GM12864 (cell line): ENCODE measurements around the gene FAM163B.

ENCODE experiments used
- DNase-seq: peaks from one replicate; pipeline ENCODE4 v3.0.0-alpha.2; 2011; ENCODE audit warnings: low read depth
- H3K4me3 ChIP-seq: 2 replicates; pipeline ENCODE4 v1.5.1; 2011; ENCODE audit warnings: mild to moderate bottlenecking, low read depth, low read length, control low read depth
- TF ChIP-seq, protein P1 (sequence below): IDR thresholded peaks from 2 replicates; pipeline ENCODE4 v1.5.1; 2011; ENCODE audit warnings: low read depth, mild to moderate bottlenecking, moderate library complexity, low read length, control low read depth, inconsistent platforms; ENCODE audit errors: missing control alignments

Gene FAM163B

DNA sequence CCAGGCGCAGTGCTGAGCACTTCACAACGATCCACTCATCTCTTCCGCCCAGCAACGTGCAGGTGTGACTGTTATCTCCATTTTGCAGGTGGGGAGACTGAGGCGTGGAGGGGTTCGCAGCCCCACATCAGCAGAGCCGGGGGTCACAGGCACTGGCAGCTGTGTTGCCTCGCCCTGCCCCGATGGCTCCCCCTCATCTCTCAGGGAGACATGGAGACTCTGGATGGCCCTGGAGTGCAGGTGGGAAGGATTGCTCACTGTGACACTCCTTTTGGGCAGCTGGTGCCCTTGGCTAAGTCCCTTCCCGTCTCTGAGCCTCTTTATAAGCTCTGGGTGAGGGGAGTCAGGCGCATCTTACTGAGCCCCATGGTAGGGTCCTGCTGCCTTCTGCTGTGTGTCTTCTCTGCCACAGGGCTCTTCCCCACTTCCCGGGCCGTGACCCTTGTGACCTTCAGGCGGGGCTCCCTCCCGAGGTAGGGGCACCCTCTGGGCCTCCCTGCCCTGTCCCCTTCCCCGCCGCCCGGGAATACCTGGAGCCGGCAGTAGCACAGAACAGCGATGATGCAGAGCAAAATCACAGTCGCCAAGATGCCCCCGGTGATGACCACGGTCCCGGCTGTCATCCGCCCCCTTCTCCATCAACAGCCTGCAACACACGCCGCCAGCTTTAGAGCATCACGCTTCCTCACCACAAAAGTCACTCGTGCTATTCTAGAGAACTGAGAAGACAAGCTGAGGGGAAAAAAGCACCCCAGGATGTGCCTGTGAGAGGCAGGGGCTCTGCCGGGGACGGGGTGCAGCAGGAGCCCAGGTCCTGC lies 29.4 kb downstream of the FAM163B start:
- TF ChIP-seq, protein P1, sequence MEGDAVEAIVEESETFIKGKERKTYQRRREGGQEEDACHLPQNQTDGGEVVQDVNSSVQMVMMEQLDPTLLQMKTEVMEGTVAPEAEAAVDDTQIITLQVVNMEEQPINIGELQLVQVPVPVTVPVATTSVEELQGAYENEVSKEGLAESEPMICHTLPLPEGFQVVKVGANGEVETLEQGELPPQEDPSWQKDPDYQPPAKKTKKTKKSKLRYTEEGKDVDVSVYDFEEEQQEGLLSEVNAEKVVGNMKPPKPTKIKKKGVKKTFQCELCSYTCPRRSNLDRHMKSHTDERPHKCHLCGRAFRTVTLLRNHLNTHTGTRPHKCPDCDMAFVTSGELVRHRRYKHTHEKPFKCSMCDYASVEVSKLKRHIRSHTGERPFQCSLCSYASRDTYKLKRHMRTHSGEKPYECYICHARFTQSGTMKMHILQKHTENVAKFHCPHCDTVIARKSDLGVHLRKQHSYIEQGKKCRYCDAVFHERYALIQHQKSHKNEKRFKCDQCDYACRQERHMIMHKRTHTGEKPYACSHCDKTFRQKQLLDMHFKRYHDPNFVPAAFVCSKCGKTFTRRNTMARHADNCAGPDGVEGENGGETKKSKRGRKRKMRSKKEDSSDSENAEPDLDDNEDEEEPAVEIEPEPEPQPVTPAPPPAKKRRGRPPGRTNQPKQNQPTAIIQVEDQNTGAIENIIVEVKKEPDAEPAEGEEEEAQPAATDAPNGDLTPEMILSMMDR = no peak
- DNase-seq = no peak
- no peak overlapping the region for H3K4me3 ChIP-seq

DNA sequence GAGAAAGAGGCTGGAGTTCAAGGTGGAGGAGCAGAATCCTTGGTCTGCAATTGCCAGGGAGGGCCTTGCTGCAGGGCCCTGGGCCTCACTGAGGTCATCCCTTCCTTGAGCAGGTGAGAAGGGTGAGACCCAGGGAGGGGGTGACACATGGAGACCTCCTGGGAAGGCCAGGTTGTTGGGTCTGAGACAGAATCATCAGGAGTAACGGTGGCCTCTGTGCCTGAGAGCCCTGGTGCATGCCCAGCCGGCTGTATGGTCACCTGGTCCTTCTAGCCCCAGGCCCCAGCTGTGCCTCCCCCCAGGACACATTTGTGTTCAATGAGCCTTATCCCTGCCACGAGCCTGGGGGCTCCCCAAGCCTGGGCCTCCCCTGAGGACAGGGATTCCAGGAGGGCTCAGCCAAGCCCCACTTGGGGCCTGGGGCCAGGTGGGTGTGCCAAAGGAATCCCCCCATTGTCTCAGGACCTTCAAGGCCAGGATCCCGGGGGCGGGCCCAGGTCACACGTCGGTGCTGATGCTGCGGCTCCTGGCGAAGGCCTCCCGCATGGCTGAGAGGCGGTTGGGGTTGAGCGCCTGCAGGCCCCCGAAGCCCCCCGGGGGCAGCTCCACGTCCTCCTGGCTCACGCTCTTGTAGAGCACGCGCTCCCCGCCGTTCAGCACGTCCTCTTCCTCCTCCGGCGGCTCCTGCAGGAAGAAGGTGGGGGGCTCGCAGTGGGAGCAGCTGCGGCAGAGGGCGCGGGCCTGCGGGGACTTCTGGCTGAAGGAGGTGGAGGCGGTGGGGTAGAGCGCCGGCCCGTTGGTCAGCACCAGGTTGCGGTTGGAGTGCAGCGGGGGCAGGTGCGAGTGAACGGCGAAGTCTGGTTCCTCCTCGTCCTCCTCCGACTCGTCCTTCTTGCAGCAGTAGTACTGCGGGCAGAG lies 30.4 kb downstream of the FAM163B start:
- no peak overlapping the region for H3K4me3 ChIP-seq
- no peak for DNase-seq
- TF ChIP-seq, protein P1 = no peak

DNA sequence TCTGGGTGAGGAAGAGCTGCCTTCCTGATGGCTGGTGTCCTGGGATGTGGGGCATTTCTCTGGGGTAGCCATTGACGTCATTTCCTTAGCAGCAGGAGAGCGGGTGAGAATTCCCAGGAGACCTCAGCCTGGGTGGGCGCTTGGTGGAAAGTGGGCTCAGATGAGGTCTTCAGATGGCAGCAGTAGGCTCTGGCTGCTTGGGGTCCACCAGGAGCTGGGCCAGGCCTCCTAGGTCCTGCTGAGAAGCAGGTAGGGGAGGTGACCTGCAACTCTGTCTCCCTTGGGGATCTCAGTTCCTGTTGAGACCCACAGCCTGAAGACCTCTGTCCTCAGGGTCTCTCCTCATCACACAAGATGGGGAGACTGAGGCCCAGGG lies 31.5 kb downstream of the FAM163B start:
- TF ChIP-seq, protein P1 = no peak
- no peak overlapping the region for H3K4me3 ChIP-seq
- no peak for DNase-seq

GRCh38 chr9:133576875-133577736 lies 32.1 kb downstream of the FAM163B start:
- no peak for DNase-seq
- TF ChIP-seq, protein P1 = no peak
- H3K4me3 ChIP-seq = no peak overlapping the region

GRCh38 chr9:133576031-133576874 lies 32.9 kb downstream of the FAM163B start:
- TF ChIP-seq, protein P1 = no peak
- H3K4me3 ChIP-seq = no peak overlapping the region
- no peak for DNase-seq
